GM20431 (cell line): ENCODE results near the gene FIBCD1.

Experiments used
- in situ Hi-C: fragments of 300-500 bp; cut with MseI, MboI; formaldehyde crosslinking; loops from one replicate; pipeline ENCODE4 v1.15.0; 2020; ENCODE audit warnings: low sequenced_read_pairs; ENCODE audit not compliant: unreplicated experiment

The FIBCD1 gene

DNA sequence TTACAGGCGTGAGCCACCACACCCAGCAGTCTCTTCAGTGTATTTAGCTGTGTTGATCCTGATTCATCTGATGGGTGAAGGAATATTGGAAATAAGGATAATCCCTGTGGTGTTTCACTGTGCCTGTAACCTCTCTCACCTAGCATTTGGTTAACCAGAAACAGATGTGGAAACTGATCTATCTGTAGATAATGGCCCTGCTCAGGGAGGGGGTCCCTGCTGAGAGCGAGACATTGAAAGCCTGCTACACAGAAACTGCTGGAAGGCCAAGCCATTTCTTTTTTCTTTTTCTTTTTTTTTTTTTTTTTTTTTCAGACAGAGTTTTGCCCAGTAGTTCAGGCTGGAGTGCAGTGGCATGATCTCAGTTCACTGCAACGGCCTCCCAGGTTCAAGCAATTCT, 70.8 kb downstream of the FIBCD1 start:
- in situ Hi-C loops: loop anchor here (10.0 kb wide), 1 partner anchor 163 kb away; no protein-coding TSS in a partner anchor

DNA sequence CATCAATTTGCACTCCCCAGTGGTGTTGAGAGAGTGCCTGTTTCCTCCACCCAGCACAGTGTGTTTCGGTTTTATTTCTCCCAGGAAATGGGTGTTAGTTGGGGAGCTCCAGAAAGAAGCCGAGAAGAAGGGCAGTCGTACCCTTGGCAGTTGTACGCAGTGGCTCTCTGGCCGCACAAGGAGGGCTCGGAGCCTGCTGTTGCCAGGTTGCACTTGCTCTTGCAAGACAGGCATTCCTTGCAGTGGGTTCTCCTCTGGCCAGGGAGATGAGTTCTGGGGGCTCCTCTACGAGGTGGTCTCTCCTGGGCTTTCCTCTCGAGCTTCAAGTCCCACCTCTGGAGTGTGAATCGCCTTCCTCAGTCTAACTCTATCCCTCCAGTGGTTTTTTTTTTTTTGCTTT, 71.5 kb downstream of the FIBCD1 start:
- in situ Hi-C loops: loop anchor here (10.0 kb wide), 1 partner anchor 163 kb away; no protein-coding TSS in a partner anchor

DNA sequence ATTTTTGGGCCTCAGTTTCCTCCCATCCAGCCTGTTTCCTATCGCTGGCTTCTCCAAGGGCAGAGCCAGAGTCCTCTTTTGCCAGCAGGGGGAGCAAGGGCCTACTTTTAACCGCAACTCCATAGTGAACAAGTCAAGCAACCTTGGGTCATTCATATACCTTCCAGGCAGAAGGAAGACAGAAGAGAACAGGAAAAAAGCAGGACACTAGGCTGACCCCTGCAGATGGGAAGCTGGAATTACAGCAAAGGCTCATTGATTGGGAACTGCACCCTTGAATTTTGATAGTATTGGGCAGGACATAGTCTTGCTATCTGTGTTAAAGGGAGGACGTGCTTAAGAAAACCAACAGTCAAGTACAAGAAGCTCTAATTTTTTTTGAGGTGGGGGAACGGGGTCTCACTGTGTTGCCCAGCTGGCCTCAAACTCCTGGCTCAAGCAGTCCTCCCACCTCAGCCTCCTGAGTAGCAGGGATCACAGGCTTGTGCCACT, 72.5 kb downstream of the FIBCD1 start:
- in situ Hi-C loops: loop anchor here (10.0 kb wide), 1 partner anchor 162 kb away; no protein-coding TSS in a partner anchor

DNA sequence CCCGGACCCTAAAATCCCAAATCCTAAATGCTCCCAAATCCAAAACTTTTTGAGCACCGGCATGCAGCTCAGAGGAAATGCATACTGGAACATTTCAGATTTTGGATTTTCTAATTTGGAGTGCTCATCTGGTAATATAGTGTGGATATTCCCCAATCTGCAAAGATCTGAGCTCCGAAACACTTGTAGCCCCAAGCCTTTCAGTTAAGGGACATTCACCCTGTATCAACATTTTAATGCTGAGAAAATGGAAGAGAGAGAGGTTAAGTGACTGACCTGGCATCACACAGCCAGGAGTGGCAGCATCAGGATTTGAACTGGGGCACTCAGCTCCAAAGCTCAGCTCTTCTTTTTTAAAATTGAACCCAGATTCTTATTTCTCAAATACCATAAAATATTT, 73.1 kb downstream of the FIBCD1 start:
- in situ Hi-C loops: loop anchor here (10.0 kb wide), 1 partner anchor 161 kb away; no protein-coding TSS in a partner anchor

DNA sequence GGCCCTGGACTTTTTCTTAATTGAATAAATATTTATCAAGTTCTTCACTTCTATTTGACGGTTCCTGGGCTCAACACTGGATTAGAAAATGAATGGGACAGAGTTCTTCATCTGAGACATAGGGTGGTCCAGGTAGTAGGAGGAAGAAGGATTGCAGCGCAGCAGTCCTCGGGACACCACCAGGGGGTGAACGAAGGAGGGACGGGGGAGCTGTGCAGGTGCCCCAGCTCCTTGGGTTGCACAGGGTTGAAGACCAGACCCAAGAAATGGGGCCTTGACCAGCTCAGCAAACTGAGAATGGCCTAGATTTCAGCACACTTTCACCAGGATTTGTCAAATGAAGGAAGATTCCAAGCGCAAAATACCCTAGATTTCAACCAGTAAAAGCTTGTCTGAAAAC, 74.5 kb downstream of the FIBCD1 start:
- in situ Hi-C loops: loop anchor here (10.0 kb wide), 1 partner anchor 160 kb away; no protein-coding TSS in a partner anchor

DNA sequence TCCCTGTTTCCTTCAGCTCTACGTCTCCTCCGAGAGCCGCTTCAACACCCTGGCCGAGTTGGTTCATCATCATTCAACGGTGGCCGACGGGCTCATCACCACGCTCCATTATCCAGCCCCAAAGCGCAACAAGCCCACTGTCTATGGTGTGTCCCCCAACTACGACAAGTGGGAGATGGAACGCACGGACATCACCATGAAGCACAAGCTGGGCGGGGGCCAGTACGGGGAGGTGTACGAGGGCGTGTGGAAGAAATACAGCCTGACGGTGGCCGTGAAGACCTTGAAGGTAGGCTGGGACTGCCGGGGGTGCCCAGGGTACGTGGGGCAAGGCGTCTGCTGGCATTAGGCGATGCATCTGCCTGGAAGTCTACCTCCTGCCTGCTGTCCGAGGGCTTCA, 76.3 kb downstream of the FIBCD1 start:
- in situ Hi-C loops: loop anchor here (10.0 kb wide), 1 partner anchor 158 kb away; no protein-coding TSS in a partner anchor

DNA sequence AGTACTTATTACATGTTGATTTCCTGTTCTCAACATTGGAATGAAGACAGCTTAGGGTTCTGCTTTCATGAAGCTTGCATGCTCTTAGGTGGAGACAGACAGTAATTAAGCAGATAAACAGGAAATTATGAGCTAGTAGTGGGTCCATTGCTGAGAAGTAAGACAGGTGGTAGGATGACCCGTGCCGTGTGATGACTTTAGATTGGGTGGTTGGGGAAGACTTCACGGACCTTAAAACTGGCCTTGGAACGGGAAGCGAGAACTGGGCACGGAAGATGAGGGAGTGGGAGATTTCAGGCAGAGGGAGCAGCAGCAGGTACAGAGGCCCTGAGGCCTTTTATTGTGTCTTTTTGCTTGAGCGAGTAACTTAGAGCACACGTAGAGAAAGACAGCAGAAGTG, 76.8 kb downstream of the FIBCD1 start:
- in situ Hi-C loops: loop anchor here (10.0 kb wide), 1 partner anchor 157 kb away; no protein-coding TSS in a partner anchor

DNA sequence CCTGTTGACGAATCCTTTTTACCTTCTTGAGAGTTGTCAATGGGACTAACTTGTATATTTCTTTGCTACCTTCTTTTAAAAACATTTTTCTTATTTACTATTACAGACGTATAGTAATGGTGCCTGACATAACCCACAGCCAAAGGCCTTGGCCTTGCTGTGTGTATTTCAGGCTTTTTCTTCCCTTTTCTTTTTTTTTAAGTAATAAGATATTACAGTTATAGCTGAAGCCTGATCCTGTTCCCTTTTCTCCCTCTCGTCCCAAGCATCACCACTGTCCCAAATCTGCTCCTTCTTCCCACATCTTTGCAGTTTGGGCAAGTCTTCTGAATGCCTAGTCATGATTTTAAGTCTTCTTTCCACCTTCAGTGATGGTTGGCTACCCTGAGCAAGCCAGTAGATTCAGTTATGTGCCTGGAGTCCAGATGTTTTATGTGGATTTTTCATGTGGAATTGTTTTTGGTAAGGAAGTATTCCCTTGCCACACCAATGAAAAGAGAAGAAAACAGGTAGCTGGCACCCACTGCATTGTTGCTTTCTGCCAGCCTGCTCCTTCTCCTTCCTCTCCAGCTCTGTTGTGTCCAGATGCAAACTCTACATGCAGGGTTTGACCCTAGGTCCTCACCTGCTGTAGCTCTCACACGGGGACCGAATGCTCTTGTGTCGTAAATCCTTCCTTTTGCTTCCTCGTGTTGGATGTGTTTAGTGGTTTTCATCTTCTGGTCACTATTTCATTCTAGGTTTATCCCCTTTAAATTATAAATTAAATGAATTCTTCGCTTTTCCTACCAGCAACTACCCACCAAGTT, 77.5 kb downstream of the FIBCD1 start:
- in situ Hi-C loops: loop anchor here (10.0 kb wide), 1 partner anchor 157 kb away; no protein-coding TSS in a partner anchor

DNA sequence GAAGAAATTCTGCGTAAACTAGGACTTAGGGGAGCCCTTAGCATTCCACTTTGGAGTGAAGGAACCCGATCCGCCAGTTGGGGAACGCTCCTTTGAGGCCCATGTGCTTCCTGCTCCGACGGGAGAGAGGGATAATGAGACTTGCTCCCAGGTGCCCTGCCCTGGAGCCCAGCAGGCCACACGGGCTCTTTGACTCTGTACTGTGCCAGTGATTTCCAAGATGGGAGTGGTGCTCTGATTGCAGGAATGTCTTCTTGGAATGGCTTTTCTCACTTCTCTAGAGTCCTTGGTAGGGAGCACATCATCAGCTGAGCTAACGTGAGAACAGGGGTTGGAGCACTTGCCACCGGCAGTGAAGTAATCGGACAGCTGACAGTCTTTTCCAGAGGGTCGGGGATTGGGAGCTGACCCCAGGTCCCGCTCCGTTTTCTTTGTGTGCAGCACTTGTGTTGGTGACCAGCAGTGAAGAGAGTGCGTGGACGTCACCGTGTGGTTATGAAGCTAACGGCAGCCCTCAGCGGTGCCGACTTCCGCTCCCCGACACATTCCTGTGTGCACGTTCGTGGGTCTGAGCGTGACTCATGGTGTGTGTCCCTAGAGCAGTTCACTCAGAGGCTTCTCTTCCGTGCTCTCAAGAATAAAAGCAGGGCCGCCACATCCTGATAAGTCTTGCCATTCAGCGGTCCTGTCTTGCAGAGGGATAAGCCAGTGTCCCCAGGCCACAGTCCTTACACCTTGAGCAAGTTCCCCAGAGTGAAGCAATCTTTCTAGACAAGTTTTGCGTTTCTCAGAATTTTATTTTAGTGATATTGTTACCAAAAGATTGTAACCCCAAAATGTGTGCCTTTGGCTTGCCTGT, 78.4 kb downstream of the FIBCD1 start:
- in situ Hi-C loops: loop anchor here (10.0 kb wide), 1 partner anchor 156 kb away; no protein-coding TSS in a partner anchor

DNA sequence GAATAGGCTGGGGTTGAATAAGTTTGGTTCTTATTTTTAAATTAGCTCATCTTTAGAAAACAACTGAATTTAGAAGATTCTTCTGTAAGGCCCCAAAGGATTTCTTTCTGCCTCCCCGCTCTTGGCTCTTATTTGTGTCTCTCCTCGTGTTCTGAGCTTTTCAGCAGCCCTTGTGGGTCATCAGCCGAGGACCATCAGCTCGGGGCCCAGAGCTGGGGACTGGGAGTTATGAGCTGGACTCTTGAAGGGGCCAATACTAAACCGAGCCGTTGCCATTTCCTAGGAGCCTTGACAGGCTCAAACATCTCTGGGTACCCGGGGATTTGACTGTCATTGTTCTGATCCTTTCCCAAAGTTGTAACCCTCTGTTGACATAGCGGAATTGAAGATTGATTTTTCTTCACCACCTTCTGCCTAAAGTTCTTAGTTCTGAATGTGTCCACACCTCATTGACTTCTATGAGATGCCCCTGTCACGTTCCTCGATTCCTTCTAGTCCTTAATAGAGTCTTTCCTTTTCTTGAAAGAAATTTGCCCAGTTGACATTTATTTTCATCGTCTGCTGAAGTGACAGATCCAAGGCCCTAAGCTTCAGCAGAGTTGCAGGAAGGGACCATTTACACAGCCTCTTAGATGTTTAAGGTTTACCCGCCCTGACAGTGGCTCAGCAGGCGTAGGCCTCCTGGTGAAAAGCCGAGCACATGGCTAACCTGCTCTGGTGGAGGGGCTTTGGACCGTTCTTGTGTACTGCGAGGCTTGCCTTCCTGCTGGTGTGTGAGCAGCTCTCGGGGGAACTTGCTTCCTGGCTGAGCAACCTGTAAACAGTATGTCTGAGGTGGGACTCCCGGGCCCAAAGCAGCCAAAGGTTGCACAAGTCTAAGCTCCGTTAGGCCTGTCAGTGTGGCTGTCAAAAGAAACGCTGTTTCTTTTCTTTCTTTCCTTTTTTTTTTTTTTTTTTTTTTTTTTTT, 80.0 kb downstream of the FIBCD1 start:
- in situ Hi-C loops: no loop called here

DNA sequence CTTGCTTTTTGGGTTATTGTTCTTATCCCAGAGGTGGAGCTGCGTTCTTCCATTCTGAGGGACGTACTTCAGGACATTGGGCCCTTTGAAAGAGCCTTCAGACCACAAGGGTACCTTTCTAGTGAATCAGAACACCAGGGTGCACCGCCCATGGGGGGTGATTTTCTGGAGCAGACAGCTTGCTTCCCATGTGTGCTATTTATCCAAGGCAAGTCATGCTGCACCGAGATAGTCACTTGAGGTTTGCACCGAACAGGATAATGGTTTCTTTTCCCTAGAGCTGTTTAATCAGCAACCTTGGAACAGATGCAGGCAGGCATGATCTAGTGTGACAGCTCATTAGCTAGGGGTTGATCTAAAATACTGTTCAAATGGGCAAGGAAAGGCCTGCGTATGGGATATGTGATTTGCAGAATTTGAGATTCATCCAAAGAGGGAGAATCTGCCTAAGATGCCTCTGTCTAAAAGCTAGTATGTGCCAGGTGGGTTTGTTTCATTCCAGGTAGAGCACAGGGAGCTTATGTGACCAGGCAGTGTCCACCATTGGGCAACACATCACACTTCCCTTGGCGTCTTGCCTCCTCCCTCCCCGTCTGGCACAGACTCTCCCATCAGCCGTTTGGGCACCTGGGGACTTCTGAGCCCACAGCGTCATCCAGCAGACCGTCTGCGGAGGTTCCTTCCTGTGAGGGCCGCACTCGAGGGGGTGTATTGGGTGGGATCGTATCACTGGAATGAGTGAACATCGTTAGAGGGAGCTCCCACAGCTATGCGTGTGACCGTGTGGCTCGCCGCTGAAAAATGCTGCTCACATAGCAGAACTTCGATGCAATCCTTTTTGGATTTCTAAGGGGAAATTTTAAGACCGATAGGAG, 80.9 kb downstream of the FIBCD1 start:
- in situ Hi-C loops: no loop called here

DNA sequence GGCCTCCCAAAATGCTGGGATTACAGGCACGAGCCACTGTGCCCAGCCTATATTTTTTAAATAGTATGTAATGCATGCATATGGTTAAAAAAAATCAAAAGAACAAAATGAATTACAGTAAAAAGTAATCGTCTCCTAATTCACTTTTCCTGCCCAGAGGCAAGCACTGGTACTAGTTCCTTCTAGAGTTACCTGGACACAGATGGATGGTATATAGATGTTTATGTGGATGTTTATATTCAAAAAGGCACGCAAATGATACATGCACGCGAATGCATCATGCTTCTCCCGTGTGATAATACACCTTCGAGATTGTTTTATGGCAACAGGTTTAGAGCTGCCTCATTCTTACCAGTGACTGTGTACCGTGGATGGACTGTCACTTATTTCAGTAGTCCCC, 82.6 kb downstream of the FIBCD1 start:
- in situ Hi-C loops: no loop called here

DNA sequence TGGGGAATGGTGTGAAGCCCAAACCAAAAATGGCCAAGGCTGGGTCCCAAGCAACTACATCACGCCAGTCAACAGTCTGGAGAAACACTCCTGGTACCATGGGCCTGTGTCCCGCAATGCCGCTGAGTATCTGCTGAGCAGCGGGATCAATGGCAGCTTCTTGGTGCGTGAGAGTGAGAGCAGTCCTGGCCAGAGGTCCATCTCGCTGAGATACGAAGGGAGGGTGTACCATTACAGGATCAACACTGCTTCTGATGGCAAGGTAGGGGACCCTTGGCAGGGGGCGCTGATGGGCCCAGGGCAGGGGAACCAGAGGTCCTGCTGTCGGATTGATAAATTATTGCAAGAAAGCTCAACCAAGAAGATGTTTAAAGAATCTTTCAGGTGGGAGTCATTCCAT, 84.2 kb downstream of the FIBCD1 start:
- in situ Hi-C loops: no loop called here

DNA sequence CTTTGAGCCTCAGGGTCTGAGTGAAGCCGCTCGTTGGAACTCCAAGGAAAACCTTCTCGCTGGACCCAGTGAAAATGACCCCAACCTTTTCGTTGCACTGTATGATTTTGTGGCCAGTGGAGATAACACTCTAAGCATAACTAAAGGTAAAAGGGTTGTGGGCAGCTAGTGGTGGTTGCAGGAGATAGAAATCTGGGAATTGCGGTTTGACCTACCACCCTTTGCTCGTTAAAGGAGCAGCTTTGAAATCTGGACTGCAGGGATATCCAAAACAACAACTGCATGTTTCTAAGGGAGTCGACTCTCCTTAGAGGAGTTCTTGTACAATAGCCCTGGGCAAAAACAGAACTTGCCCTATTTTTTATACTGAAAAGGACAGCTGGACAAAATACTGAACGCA, 85.0 kb downstream of the FIBCD1 start:
- in situ Hi-C loops: no loop called here

DNA sequence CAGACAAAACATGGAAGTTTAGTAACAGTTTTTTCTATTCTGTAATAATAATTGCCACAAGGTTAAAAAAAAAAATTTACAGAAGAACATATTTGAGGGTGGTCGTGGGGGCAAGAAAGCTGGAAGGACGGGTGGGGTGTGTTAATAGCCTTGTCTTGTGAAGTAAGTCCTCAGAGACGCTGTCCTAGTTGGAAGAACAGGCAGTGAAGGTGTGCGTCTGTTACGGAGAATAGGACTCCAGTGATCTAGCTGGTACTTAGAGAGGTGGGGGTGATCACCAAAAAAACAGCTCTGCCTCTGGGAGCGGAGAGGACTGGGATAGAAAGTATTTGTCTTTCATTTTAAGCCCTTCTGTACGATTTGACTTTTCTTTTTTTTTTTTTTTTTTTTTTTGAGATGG, 86.2 kb downstream of the FIBCD1 start:
- in situ Hi-C loops: no loop called here
